ENCODE data around the gene LYL1. TPM values are rescaled to one million over a fixed set of nuclear protein-coding genes. Genes with fewer than 3 reads are reported as not detected.

The LYL1 gene
- total and polyA plus RNA-seq, 2 experiments from 2014 or later: 0.18 TPM; not detected in 1

DNA sequence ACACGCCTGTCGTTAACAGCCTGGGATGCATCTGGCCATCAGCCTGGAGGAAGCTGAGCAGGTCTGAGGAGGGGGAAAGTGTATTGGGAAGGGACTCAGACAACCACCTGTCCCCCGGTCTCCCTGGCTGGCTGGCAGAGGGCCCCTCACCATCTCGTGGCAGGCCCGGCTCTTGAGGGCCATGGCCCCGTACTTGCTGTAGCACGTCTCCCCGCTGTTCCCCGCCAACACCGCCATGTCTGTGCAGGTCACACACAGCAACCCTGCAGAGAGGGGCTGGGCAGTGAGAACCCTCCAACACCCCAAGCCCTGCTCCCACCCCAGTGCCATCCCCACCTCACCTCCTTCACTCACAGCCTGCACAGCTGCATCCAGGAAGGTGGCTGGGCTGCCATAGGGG, 9.9 kb upstream of the LYL1 start:
- Histone ChIP-seq H3K4me3 (no peak overlapping the region), H2AFZ (no peak overlapping the region), H3K9me2 (ENCODE audit: insufficient read depth) (no peaks in the 10 kb centered on the region), H3K9me3 (ENCODE audit: low read depth) (no peaks in the 10 kb centered on the region), H4K20me1 (ENCODE audit: insufficient read depth) (no peaks in the 10 kb centered on the region), H3K79me2 (ENCODE audit: insufficient read depth) (peaks cover 37% of the 10 kb centered on the region), H3K4me2 (ENCODE audit: unreplicated experiment) (no peak overlapping the region), H3F3A (ENCODE audit: insufficient read depth) (peaks cover 18% of the 10 kb centered on the region), H3K27ac (no peak overlapping the region), H3K4me1 (ENCODE audit: insufficient read depth) (peaks cover 14% of the 10 kb centered on the region), H3K27me3 (replicated peaks; ENCODE audit: insufficient read depth) (no peaks in the 10 kb centered on the region), H3K9ac (no peak overlapping the region), H3K36me3 (ENCODE audit: low read depth) (peaks cover 17% of the 10 kb centered on the region; the same call in 1 of the 2 replicates)
- TF ChIP-seq EZH2 (IDR thresholded peaks at IDR 0.05; ENCODE audit: insufficient read depth, poor library complexity, severe bottlenecking) (no peak), EZH2phosphoT487 (IDR thresholded peaks at IDR 0.05; ENCODE audit: insufficient read depth, low read depth) (no peak)
- 91 to 98% methylated on average over 9 to 10 of the region's 10 CpGs for WGBS, 2 experiments (ENCODE audit: low coverage in 1 of 2, low lambda C conversion rate in 2 of 2, missing lambda C conversion rate in 2 of 2)
- no peak for DNase-seq
- in situ Hi-C loops (cut with MboI): no loop called here

DNA sequence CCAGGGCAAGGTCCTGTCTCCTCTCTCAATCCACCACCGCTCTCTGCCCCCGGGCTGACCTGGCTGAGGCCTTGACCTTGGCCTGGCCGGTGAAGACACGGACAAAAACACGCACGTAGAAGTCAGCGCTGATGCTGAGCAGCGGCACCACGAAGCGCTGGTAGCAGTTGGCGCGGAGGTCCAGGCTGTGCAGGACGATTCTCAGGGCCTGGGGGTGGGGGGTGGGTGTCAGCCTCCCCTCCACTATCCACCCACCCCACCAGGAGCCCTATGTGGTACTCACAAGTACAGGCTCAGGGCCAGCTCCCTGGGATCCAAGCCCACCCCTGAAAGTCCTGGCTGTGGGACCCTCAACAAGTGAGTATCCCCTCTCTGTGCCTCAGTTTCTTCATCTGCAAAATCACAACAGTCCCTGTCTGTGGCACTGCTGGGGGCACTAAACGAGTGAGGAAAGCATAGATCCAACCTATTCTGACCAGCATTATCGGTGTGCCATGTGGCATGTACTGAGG, 7.5 kb upstream of the LYL1 start:
- WGBS, 2 experiments (ENCODE audit: low coverage in 1 of 2, low lambda C conversion rate in 2 of 2, missing lambda C conversion rate in 2 of 2): 94 to 95% methylated on average over 14 to 15 of the region's 15 CpGs
- in situ Hi-C loops (cut with MboI): no loop called here

DNA sequence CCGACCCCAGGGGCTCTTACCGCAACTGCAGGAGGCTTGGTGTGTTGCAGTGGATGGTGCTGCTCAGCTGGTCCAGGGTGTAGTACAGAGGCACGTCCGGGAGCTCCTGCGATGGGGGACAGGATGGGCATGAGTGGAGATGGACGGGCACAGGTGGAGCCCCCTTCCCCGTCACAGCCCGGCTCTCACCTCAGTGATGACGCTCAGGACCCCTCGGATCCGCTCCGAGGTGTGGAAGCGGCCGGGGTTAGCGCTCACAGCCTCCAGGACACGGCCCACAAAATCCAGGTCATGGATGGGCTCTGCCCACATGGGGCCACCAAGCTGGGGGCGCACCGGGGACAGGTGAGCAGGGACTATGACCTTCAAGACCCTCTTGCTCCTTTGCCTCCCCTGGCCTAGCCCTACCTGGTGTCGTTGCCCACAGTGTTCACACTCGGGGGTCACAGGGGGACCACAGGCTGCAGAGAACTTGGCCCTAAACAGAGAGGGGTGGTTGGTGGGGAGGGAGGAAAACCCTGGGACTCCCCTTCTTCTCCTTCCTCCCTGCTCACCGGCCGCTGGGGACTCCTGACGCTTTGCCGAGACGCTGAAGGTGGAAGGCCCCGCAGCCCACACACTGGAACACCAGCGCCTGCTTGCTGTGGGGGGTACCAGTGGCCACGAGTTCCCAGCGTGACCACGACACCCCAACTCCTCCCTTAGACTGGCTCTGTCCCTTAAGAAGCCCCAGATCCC, 6.9 kb upstream of the LYL1 start:
- H2AFZ ChIP-seq: no peak overlapping the region
- no peak for DNase-seq
- peaks cover 17% of the 10 kb centered on the region; the same call in 1 of the 2 replicates for H3K36me3 ChIP-seq (ENCODE audit: low read depth)
- no peaks in the 10 kb centered on the region for H4K20me1 ChIP-seq (ENCODE audit: insufficient read depth)
- WGBS, 2 experiments (ENCODE audit: low coverage in 1 of 2, low lambda C conversion rate in 2 of 2, missing lambda C conversion rate in 2 of 2): 93% methylated on average over 30 of the region's 30 CpGs
- TF ChIP-seq EZH2 (IDR thresholded peaks at IDR 0.05; ENCODE audit: insufficient read depth, poor library complexity, severe bottlenecking): no peak
- TF ChIP-seq EZH2phosphoT487 (IDR thresholded peaks at IDR 0.05; ENCODE audit: insufficient read depth, low read depth): no peak
- H3K9ac ChIP-seq: no peak overlapping the region
- no peak overlapping the region for H3K4me2 ChIP-seq (ENCODE audit: unreplicated experiment)
- H3F3A ChIP-seq (ENCODE audit: insufficient read depth): no peaks in the 10 kb centered on the region
- no peaks in the 10 kb centered on the region for H3K9me2 ChIP-seq (ENCODE audit: insufficient read depth)
- H3K27me3 ChIP-seq (replicated peaks; ENCODE audit: insufficient read depth): no peaks in the 10 kb centered on the region
- peaks cover 18% of the 10 kb centered on the region for H3K79me2 ChIP-seq (ENCODE audit: insufficient read depth)
- H3K9me3 ChIP-seq (ENCODE audit: low read depth): no peaks in the 10 kb centered on the region
- no peak overlapping the region for H3K27ac ChIP-seq
- in situ Hi-C loops (cut with MboI): no loop called here
- H3K4me1 ChIP-seq (ENCODE audit: insufficient read depth): 0 out of 2 replicates have a peak, but pooled peaks cover 1% of the 10 kb centered on the region
- H3K4me3 ChIP-seq: no peak overlapping the region

More for the DNA sequence above, 7.5 kb upstream of the LYL1 start:
- no peaks in the 10 kb centered on the region for H3K9me3 ChIP-seq (ENCODE audit: low read depth)
- H3K36me3 ChIP-seq (ENCODE audit: low read depth): peaks cover 17% of the 10 kb centered on the region; the same call in 1 of the 2 replicates
- DNase-seq: no peak
- H2AFZ ChIP-seq: no peak overlapping the region
- H3K27me3 ChIP-seq (replicated peaks; ENCODE audit: insufficient read depth): no peaks in the 10 kb centered on the region
- no peaks in the 10 kb centered on the region for H3K9me2 ChIP-seq (ENCODE audit: insufficient read depth)
- no peaks in the 10 kb centered on the region for H4K20me1 ChIP-seq (ENCODE audit: insufficient read depth)
- no peak overlapping the region for H3K4me3 ChIP-seq
- TF ChIP-seq EZH2 (IDR thresholded peaks at IDR 0.05; ENCODE audit: insufficient read depth, poor library complexity, severe bottlenecking) (no peak), EZH2phosphoT487 (IDR thresholded peaks at IDR 0.05; ENCODE audit: insufficient read depth, low read depth) (no peak)
- peaks cover 25% of the 10 kb centered on the region for H3K79me2 ChIP-seq (ENCODE audit: insufficient read depth)
- H3F3A ChIP-seq (ENCODE audit: insufficient read depth): peaks cover 5% of the 10 kb centered on the region; the same call in 1 of the 2 replicates
- no peak overlapping the region for H3K27ac ChIP-seq
- peaks cover 7% of the 10 kb centered on the region for H3K4me1 ChIP-seq (ENCODE audit: insufficient read depth)
- no peak overlapping the region for H3K9ac ChIP-seq
- no peak overlapping the region for H3K4me2 ChIP-seq (ENCODE audit: unreplicated experiment)

GRCh38 chr19:13104848-13105711, 2.4 kb upstream of the LYL1 start:
- Histone ChIP-seq H3K4me2 (ENCODE audit: unreplicated experiment) (no peak overlapping the region), H3K4me3 (no peak overlapping the region), H3K36me3 (ENCODE audit: low read depth) (no peaks in the 10 kb centered on the region), H3K9me3 (ENCODE audit: low read depth) (no peaks in the 10 kb centered on the region), H3K27ac (no peak overlapping the region), H3K9ac (no peak overlapping the region), H4K20me1 (ENCODE audit: insufficient read depth) (no peaks in the 10 kb centered on the region), H2AFZ (no peak overlapping the region), H3K9me2 (ENCODE audit: insufficient read depth) (no peaks in the 10 kb centered on the region), H3K79me2 (ENCODE audit: insufficient read depth) (no peaks in the 10 kb centered on the region; the same call in 1 of the 2 replicates), H3K4me1 (ENCODE audit: insufficient read depth) (no peaks in the 10 kb centered on the region; the same call in 1 of the 2 replicates), H3F3A (ENCODE audit: insufficient read depth) (0 out of 2 replicates have a peak, but pooled peaks cover 7% of the 10 kb centered on the region), H3K27me3 (replicated peaks; ENCODE audit: insufficient read depth) (no peaks in the 10 kb centered on the region)
- 78 to 79% methylated on average over 28 to 29 of the region's 29 CpGs for WGBS, 2 experiments (ENCODE audit: low coverage in 1 of 2, low lambda C conversion rate in 2 of 2, missing lambda C conversion rate in 2 of 2)
- TF ChIP-seq EZH2 (IDR thresholded peaks at IDR 0.05; ENCODE audit: insufficient read depth, poor library complexity, severe bottlenecking): no peak
- no peak for TF ChIP-seq EZH2phosphoT487 (IDR thresholded peaks at IDR 0.05; ENCODE audit: insufficient read depth, low read depth)
- no peak for DNase-seq
- in situ Hi-C loops (cut with MboI): no loop called here

All from GM23248 (cell line).